ENCODE measurements around the gene GGACT.
"Not testable (repeated sequence)": the region's sequence is repeated elsewhere in the genome, so short reads cannot be mapped to it uniquely, and the experiment has no call there.

GGACT gene

DNA sequence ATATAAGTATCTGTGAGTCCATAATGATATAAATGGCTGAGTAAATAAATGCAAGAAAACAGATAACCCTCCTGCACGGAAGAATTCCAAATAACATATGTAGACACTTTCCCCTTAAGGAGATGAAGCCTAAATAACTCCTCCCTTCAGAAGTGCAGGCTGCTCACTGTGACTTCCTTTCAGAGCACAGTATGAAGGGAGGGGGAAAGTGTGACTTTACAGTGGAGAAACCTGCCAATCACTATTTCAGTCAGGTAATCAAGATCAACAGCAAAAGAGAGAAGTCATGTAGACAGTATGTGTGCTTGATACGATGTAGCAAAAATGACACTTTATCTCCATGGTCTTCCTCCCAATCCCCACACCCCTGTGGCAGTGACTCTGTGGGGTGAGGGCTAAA is 7.1 kb downstream of the GGACT start:
- H3K4me1 Mint-ChIP-seq (ENCODE audit: low read depth): peaks cover 37% of the 10 kb centered on the region
- peaks cover 9% of the 10 kb centered on the region for H3K9me3 Mint-ChIP-seq
- H3K36me3 Mint-ChIP-seq (ENCODE audit: low read depth): peaks cover 25% of the 10 kb centered on the region
- peak overlapping the region; percentile 18 for H3K4me3 Mint-ChIP-seq
- no peaks in the 10 kb centered on the region for H3K27me3 Mint-ChIP-seq (ENCODE audit: low read depth)
- H3K27ac Mint-ChIP-seq: peak overlapping the region; percentile 67

GRCh38 chr13:100581030-100581429 is 7.6 kb downstream of the GGACT start:
- H3K36me3 Mint-ChIP-seq (ENCODE audit: low read depth): peaks cover 26% of the 10 kb centered on the region
- peak overlapping the region; percentile 58 for H3K27ac Mint-ChIP-seq
- H3K4me1 Mint-ChIP-seq (ENCODE audit: low read depth): peaks cover 35% of the 10 kb centered on the region
- no peaks in the 10 kb centered on the region for H3K27me3 Mint-ChIP-seq (ENCODE audit: low read depth)
- peaks cover 9% of the 10 kb centered on the region for H3K9me3 Mint-ChIP-seq
- H3K4me3 Mint-ChIP-seq: no peak overlapping the region

DNA sequence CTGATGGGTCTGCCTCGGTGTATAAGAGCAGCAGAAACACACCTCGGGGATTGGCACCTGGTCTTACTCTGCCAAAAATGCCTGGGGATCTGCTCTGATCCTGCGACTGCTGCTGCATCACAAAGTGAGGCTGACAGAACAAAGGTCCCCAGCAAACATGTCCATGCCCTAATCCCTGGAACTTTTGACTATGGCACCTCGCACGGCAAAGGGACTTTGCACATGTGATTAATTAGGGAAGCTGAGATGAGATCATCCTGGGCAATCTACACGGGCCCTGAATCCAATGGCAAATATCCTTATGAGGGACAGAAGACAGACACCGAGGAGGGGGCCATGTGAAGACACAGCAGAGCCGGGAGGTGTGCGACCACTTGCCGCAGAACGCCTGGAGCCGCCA is 8.5 kb downstream of the GGACT start:
- no peak overlapping the region for H3K27ac Mint-ChIP-seq
- peaks cover 26% of the 10 kb centered on the region for H3K36me3 Mint-ChIP-seq (ENCODE audit: low read depth)
- H3K4me3 Mint-ChIP-seq: no peak overlapping the region
- H3K4me1 Mint-ChIP-seq (ENCODE audit: low read depth): peaks cover 32% of the 10 kb centered on the region
- no peaks in the 10 kb centered on the region for H3K27me3 Mint-ChIP-seq (ENCODE audit: low read depth)
- peaks cover 9% of the 10 kb centered on the region for H3K9me3 Mint-ChIP-seq

DNA sequence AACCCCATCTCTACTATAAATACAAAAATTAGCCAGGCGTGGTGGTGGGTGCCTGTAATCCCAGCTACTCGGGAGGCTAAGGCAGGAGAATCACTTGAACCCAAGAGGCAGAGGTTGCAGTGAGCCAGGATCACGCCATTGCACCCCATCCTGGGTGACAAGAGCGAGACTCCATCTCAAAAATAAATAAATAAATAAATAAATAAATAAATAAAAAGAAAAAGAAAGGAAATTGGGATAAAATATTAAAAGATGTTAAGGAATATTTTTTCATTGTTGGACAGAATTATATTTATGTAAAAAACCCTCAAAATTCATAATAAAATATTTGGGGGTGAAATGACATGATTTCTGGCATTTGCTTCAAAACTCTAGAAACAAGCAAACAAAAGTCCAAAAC is 11.3 kb downstream of the GGACT start:
- H3K27ac Mint-ChIP-seq; H3K27me3 Mint-ChIP-seq (ENCODE audit: low read depth); H3K9me3 Mint-ChIP-seq; H3K4me3 Mint-ChIP-seq: not testable (repeated sequence)
- peaks cover 29% of the 10 kb centered on the region for H3K4me1 Mint-ChIP-seq (ENCODE audit: low read depth)
- peaks cover 19% of the 10 kb centered on the region for H3K36me3 Mint-ChIP-seq (ENCODE audit: low read depth)

DNA sequence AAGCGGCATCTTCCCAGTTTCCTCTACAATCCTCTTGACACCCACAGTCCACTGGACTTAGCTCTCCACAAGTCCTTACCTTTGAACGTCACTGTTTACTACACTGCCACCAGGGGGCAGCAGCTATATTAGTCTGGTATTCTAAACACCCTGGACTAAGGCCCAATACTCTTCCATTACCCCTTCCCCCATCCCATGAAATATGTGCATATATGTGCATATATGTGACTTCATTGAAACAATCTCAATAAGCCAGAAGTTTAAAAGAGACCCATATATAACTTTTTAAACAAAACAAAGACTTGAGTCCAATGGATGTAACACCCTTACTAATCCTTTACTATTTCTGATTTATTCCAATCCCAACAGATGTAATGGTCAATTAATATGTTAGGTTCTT is 15.5 kb downstream of the GGACT start:
- Mint-ChIP-seq H3K9me3 (no peaks in the 10 kb centered on the region), H3K4me3 (no peak overlapping the region)

DNA sequence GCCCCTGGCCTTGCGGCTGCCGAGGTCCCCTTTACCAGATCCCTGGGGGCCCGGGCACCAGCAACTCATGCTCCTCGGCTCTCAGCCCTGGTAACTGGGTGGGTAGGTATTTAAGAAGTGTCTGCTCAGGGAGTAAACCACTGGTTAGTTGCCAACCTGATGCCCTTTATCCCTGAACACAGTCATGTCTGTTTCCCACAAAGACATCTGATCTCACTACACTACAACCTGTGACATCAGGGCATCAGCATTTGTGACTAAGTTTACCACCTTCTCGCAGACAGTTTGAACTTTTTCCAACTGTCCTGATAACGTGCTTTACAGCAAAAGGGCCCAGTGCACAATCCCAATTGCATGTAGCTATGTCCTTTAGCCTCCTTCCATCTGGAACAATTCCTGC is 22.0 kb downstream of the GGACT start:
- Mint-ChIP-seq H3K4me3 (no peak overlapping the region), H3K27ac (no peak overlapping the region), H3K27me3 (ENCODE audit: low read depth) (no peaks in the 10 kb centered on the region)

More for the DNA sequence above, 15.5 kb downstream of the GGACT start:
- Mint-ChIP-seq H3K4me1 (ENCODE audit: low read depth) (peaks cover 17% of the 10 kb centered on the region), H3K36me3 (ENCODE audit: low read depth) (peaks cover 8% of the 10 kb centered on the region), H3K27me3 (ENCODE audit: low read depth) (no peaks in the 10 kb centered on the region), H3K27ac (no peak overlapping the region)

GRCh38 chr13:100565286-100565685 is 23.3 kb downstream of the GGACT start:
- Mint-ChIP-seq H3K27me3 (ENCODE audit: low read depth) (no peaks in the 10 kb centered on the region), H3K9me3 (peaks cover 7% of the 10 kb centered on the region), H3K36me3 (ENCODE audit: low read depth) (peaks cover 3% of the 10 kb centered on the region), H3K4me1 (ENCODE audit: low read depth) (peaks cover 2% of the 10 kb centered on the region), H3K27ac (no peak overlapping the region), H3K4me3 (no peak overlapping the region)

More for the DNA sequence above, 22.0 kb downstream of the GGACT start:
- Mint-ChIP-seq H3K4me1 (ENCODE audit: low read depth) (peaks cover 2% of the 10 kb centered on the region), H3K9me3 (peaks cover 7% of the 10 kb centered on the region), H3K36me3 (ENCODE audit: low read depth) (peaks cover 3% of the 10 kb centered on the region)

DNA sequence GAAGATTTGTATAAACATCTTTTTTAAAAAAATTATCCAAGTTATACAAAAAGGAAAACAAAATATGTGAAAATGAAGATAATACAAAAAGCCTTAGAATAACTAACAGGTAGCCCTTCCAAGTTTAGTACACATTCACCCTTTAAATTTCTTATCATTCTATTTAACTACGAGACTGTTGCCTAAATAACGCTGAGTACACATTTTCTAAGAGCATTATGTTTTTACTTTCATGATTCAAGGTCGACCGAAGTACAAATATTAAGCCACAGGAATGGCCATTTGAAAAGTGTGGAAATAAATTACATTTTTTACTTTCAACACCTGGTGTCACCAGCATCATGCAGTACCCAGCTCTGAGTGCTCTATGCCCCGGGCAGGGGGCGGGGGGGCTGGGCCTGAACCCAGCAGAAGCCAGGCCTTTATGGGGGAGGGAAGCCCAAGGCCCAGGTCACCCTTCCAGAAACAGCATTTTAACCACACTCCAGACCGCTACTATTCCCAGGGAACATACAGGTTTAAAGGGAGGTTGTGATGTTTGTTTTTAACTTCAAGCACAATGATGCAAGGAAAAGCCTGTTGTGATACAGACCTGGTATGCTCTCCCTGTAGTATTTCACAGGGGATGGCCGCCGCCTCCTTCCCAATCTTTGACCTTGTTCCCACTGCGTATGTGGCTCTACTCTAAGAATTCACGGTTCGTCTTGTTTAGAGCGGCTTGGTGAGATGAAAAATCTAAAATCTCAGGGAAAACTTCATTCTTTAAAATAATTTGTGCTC is 24.0 kb downstream of the GGACT start:
- H3K4me3 Mint-ChIP-seq: no peak overlapping the region
- no peaks in the 10 kb centered on the region for H3K27me3 Mint-ChIP-seq (ENCODE audit: low read depth)
- peaks cover 3% of the 10 kb centered on the region for H3K36me3 Mint-ChIP-seq (ENCODE audit: low read depth)
- peaks cover 2% of the 10 kb centered on the region for H3K4me1 Mint-ChIP-seq (ENCODE audit: low read depth)
- H3K27ac Mint-ChIP-seq: no peak overlapping the region
- H3K9me3 Mint-ChIP-seq: peaks cover 7% of the 10 kb centered on the region

GRCh38 chr13:100563779-100564178 is 24.8 kb downstream of the GGACT start:
- Mint-ChIP-seq H3K9me3 (peaks cover 7% of the 10 kb centered on the region), H3K27me3 (ENCODE audit: low read depth) (peaks cover under 1% of the 10 kb centered on the region), H3K27ac (no peak overlapping the region), H3K4me1 (ENCODE audit: low read depth) (peaks cover 2% of the 10 kb centered on the region), H3K36me3 (ENCODE audit: low read depth) (peaks cover 3% of the 10 kb centered on the region), H3K4me3 (no peak overlapping the region)

GRCh38 chr13:100561599-100562204 is 26.9 kb downstream of the GGACT start:
- peaks cover 2% of the 10 kb centered on the region for H3K4me1 Mint-ChIP-seq (ENCODE audit: low read depth)
- H3K4me3 Mint-ChIP-seq: no peak overlapping the region
- no peaks in the 10 kb centered on the region for H3K36me3 Mint-ChIP-seq (ENCODE audit: low read depth)
- H3K9me3 Mint-ChIP-seq: peaks cover 4% of the 10 kb centered on the region
- H3K27me3 Mint-ChIP-seq (ENCODE audit: low read depth): peaks cover 3% of the 10 kb centered on the region
- no peak overlapping the region for H3K27ac Mint-ChIP-seq

GRCh38 chr13:100561158-100561499 is 27.5 kb downstream of the GGACT start:
- H3K27me3 Mint-ChIP-seq (ENCODE audit: low read depth): peaks cover 3% of the 10 kb centered on the region
- no peak overlapping the region for H3K27ac Mint-ChIP-seq
- H3K4me3 Mint-ChIP-seq: no peak overlapping the region
- H3K9me3 Mint-ChIP-seq: no peaks in the 10 kb centered on the region
- H3K36me3 Mint-ChIP-seq (ENCODE audit: low read depth): no peaks in the 10 kb centered on the region
- H3K4me1 Mint-ChIP-seq (ENCODE audit: low read depth): peaks cover 2% of the 10 kb centered on the region

- Mint-ChIP-seq H3K27me3 (ENCODE audit: low read depth) (peaks cover 3% of the 10 kb centered on the region), H3K4me3 (no peak overlapping the region), H3K36me3 (ENCODE audit: low read depth) (no peaks in the 10 kb centered on the region), H3K27ac (no peak overlapping the region), H3K4me1 (ENCODE audit: low read depth) (peaks cover 2% of the 10 kb centered on the region), H3K9me3 (no peaks in the 10 kb centered on the region)
Measured at GRCh38 chr13:100560498-100561157, 28.0 kb downstream of the GGACT start.

DNA sequence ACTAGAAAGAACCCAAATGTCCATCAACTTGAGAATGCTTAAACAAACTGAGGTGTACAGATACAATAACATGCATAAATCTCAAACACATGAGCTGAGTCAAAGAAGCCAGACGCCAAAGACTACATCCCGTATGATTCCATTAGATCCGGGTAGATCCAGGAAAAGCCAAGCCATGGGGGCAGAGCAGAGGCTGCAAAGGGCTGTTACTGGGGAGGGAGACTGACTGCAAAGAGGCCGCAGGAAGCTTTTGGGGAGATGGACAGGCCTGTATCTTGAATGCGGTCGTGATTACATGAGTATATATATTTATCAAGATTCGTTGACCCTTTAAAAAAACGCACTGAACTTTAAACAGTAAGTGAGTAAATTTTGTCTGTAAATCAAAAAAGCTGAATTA is 28.7 kb downstream of the GGACT start:
- Mint-ChIP-seq H3K4me3 (no peak overlapping the region), H3K36me3 (ENCODE audit: low read depth) (no peaks in the 10 kb centered on the region), H3K27ac (no peak overlapping the region), H3K4me1 (ENCODE audit: low read depth) (no peaks in the 10 kb centered on the region), H3K27me3 (ENCODE audit: low read depth) (peaks cover 3% of the 10 kb centered on the region), H3K9me3 (no peaks in the 10 kb centered on the region)

DNA sequence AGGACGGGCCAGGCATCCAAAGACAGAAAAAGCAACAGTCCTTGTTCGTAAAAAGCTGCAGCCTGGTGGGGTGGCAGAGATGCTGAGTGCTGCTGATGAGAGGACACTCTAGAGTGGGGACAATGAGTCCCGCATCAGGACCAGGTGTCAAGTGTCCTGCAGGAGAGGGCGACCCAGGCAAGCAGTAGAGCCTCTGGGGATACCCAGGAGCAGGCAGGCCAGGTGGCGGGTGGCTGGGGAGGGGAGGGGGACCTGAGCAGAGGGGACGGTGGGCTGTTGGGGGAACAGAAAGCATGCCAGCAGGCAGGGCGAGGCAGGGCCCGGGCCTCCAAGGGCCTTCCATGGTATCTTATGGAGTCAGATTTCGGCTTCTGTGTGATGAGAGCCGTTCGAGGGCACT is 35.8 kb downstream of the GGACT start:
- Mint-ChIP-seq H3K9me3 (no peaks in the 10 kb centered on the region), H3K27me3 (ENCODE audit: low read depth) (no peaks in the 10 kb centered on the region), H3K36me3 (ENCODE audit: low read depth) (no peaks in the 10 kb centered on the region), H3K4me3 (no peak overlapping the region), H3K4me1 (ENCODE audit: low read depth) (no peaks in the 10 kb centered on the region), H3K27ac (no peak overlapping the region)

DNA sequence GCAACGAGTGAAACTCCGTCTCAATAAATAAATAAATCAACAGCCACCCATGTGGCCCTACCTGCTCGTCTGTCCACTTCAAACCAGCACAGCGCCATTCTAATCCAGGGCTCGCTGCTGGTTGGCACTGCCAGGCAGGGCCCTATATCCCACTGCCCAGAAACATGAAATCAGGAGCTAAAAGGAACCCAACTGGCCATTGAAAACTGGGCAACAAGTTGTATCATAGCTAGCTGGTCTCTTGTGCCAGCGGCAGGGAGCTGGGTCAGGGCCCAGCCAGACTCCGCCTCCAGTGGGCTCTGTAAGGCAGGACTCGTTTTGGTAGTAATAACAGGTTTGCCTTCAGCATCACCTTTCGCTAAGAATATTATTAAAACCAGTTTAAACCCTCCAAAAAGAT is 39.3 kb downstream of the GGACT start:
- no peaks in the 10 kb centered on the region for H3K4me1 Mint-ChIP-seq (ENCODE audit: low read depth)

More for the DNA sequence above, 39.3 kb downstream of the GGACT start:
- no peaks in the 10 kb centered on the region for H3K36me3 Mint-ChIP-seq (ENCODE audit: low read depth)
- H3K9me3 Mint-ChIP-seq: no peaks in the 10 kb centered on the region
- no peak overlapping the region for H3K4me3 Mint-ChIP-seq
- no peak overlapping the region for H3K27ac Mint-ChIP-seq
- no peaks in the 10 kb centered on the region for H3K27me3 Mint-ChIP-seq (ENCODE audit: low read depth)
